ENCODE data around the gene EIF2AK3. TPM values are rescaled to one million over a fixed set of nuclear protein-coding genes. Genes with fewer than 3 reads are reported as not detected.

Gene EIF2AK3
- total and polyA plus RNA-seq, 2 of the 13 experiments (the other 11 are each of a cell fraction or from before 2014, with no cell fraction given): 10.3 to 30.6 TPM

GRCh38 chr2:88627055-88627855 is at the start of gene EIF2AK3 (continued):
- no peak for TF ChIP-seq NR2F2 (IDR thresholded peaks at IDR 0.05; ENCODE audit: borderline replicate concordance, low read depth)
- no peak; the same call in 1 of the 2 replicates for TF ChIP-seq ELF3 (CRISPR knock-in tag; IDR thresholded peaks at IDR 0.05)
- TF ChIP-seq ZNF576 (CRISPR knock-in tag; IDR thresholded peaks at IDR 0.05): no peak
- peak; percentile 24; the same call in 1 of the 2 replicates for TF ChIP-seq HNF1A (IDR thresholded peaks at IDR 0.05; ENCODE audit: low read depth)
- TF ChIP-seq HNF1A (CRISPR knock-in tag; IDR thresholded peaks at IDR 0.05; ENCODE audit: borderline replicate concordance): no peak
- peak; percentile 31 for TF ChIP-seq ZNF138 (CRISPR knock-in tag; IDR thresholded peaks at IDR 0.05; ENCODE audit: low read depth)
- TF ChIP-seq NCOA1 (CRISPR knock-in tag; IDR thresholded peaks at IDR 0.05): no peak
- peak; percentile 57 for TF ChIP-seq MED1 (CRISPR knock-in tag; IDR thresholded peaks at IDR 0.05)
- no peak for TF ChIP-seq KDM1A (CRISPR knock-in tag; IDR thresholded peaks at IDR 0.05)
- TF ChIP-seq STAT6 (CRISPR knock-in tag; IDR thresholded peaks at IDR 0.05; ENCODE audit: borderline replicate concordance): no peak
- no peak for TF ChIP-seq ZNF672 (CRISPR knock-in tag; IDR thresholded peaks at IDR 0.05)
- TF ChIP-seq ZNF766 (CRISPR knock-in tag; IDR thresholded peaks at IDR 0.05; ENCODE audit: borderline replicate concordance): no peak; the same call in 1 of the 2 replicates
- peak; percentile 40; the same call in 1 of the 2 replicates for TF ChIP-seq E2F2 (CRISPR knock-in tag; IDR thresholded peaks at IDR 0.05; ENCODE audit: borderline replicate concordance)
- no peak for TF ChIP-seq NONO (IDR thresholded peaks at IDR 0.05)
- TF ChIP-seq NONO (CRISPR knock-in tag; conservative IDR thresholded peaks at IDR 0.05): no peak; the same call in 1 of the 2 replicates
- TF ChIP-seq MIER3 (CRISPR knock-in tag; IDR thresholded peaks at IDR 0.05; ENCODE audit: borderline replicate concordance): no peak; the same call in 1 of the 2 replicates
- no peak for TF ChIP-seq FLYWCH1 (CRISPR knock-in tag; IDR thresholded peaks at IDR 0.05)
- peak; percentile 41; the same call in 1 of the 2 replicates for TF ChIP-seq KDM5A (IDR thresholded peaks at IDR 0.05; ENCODE audit: borderline replicate concordance, low read length)
- TF ChIP-seq MEIS2 (CRISPR knock-in tag; IDR thresholded peaks at IDR 0.05): peak; percentile 96
- no peak; the same call in none of the 2 replicates for TF ChIP-seq ISL2 (CRISPR knock-in tag; IDR thresholded peaks at IDR 0.05)
- TF ChIP-seq ZNF768 (CRISPR knock-in tag; IDR thresholded peaks at IDR 0.05): peak; percentile 61
- TF ChIP-seq ZNF883 (CRISPR knock-in tag; IDR thresholded peaks at IDR 0.05; ENCODE audit: not compliant biosample characterization): no peak
